NCI-H1048 (cell line): ENCODE results near the gene TIAM2.

Experiments used
- DNase-seq: peaks from one replicate; lab custom pipeline; 2025; lab: John Stamatoyannopoulos, UW

TIAM2 gene

GRCh38 chr6:155297669-155298068, 302.6 kb downstream of the TIAM2 start:
- DNase-seq = no peak

GRCh38 chr6:155301867-155302266, 306.8 kb downstream of the TIAM2 start:
- DNase-seq = no peak

- DNase-seq = no peak
Observed at GRCh38 chr6:155303361-155303870, 308.3 kb downstream of the TIAM2 start.

GRCh38 chr6:155306958-155307357, 311.8 kb downstream of the TIAM2 start:
- DNase-seq = no peak
